Measurements from ENCODE around the gene MORN1. TPM values are rescaled to one million over a fixed set of nuclear protein-coding genes. Genes with fewer than 3 reads are reported as not detected.
A peak's percentile ranks its signal among the peaks of the same experiment; 100 is the strongest.

The MORN1 gene
- total and polyA plus RNA-seq, 9 of the 15 experiments (the other 6 are each of a cell fraction or from before 2014, with no cell fraction given), result 0.24 to 9.3 (median 4.2) TPM

- Histone ChIP-seq H3K4me1 (replicated peaks in 1 of 2; ENCODE audit: control insufficient read depth in 2 of 2, insufficient read depth in 2 of 2, low read length in 2 of 2) (peaks cover 3 to 41% of the 10 kb centered on the region in 2 experiments; a peak in 4 of 5 replicates), H3K4me3 (no peak overlapping the region), H3K4me2 (ENCODE audit: insufficient read depth, low read length) (no peak overlapping the region), H3K9me3 (replicated peaks; ENCODE audit: control insufficient read depth, insufficient read depth, low read depth, low read length) (no peaks in the 10 kb centered on the region), H3K79me2 (ENCODE audit: control insufficient read depth, insufficient read depth, low read length) (peaks cover 3% of the 10 kb centered on the region; the same call in 1 of the 3 replicates), H4K20me1 (replicated peaks; ENCODE audit: control insufficient read depth, insufficient read depth, low read length) (peaks cover 15% of the 10 kb centered on the region), H3K9ac (ENCODE audit: insufficient read depth in 1 of 2, low read depth in 2 of 2, low read length in 2 of 2) (no peak overlapping the region; a peak in 1 of 4 replicates), H2AFZ (ENCODE audit: low read depth, low read length) (no peak overlapping the region), H3K9me1 (ENCODE audit: control insufficient read depth, insufficient read depth, low read length) (peaks cover 4% of the 10 kb centered on the region), H3K36me3 (ENCODE audit: control insufficient read depth, insufficient read depth, low read length) (peaks cover 7% of the 10 kb centered on the region; the same call in 1 of the 3 replicates), H3K27me3 (ENCODE audit: control insufficient read depth in 2 of 2, insufficient read depth in 2 of 2, low read length in 2 of 2) (peaks cover 0 to 17% of the 10 kb centered on the region in 2 experiments; a peak in 2 of 5 replicates), H3K27ac (ENCODE audit: extremely low read depth, low read depth, low read length) (no peak overlapping the region)
- ATAC-seq (no peak), DNase-seq (ENCODE audit: extremely low read depth in 1 of 4, low spot score in 3 of 4) (peak in 3 of 4 experiments; percentile 47 to 51 (median 50)), FAIRE-seq (no peak)
- ChIA-PET POLR2A (interaction anchor here (0.6 to 1.4 kb wide), 3 partner anchors 190 to 252 kb away, joined by 3 to 4 read pairs (median 3); partner anchors contain the start of gene FAAP20), CTCF (ENCODE audit: low intra/inter-chr PET ratio) (no interaction called here)
- 48% methylated on average over 39 of the region's 41 CpGs for WGBS (ENCODE audit: insufficient coverage, low coverage, missing lambda C conversion rate)
- intact Hi-C loops (cut with micrococcal nuclease), result no loop called here
- BruUV-seq (replicated peaks), result no TSS peak
- in situ Hi-C loops (cut with MboI), result no loop called here
- TF ChIP-seq ELF4 (CRISPR knock-in tag; IDR thresholded peaks at IDR 0.05) (no peak), TSC22D4 (tag; IDR thresholded peaks at IDR 0.05) (no peak), HNRNPL (IDR thresholded peaks at IDR 0.05; ENCODE audit: low read depth, low read length) (0 out of 2 replicates have a peak, but pooled peaks have one; percentile 47), SNIP1 (IDR thresholded peaks at IDR 0.05; ENCODE audit: low read depth) (no peak), COPS2 (conservative IDR thresholded peaks at IDR 0.05) (no peak), CBFB (CRISPR knock-in tag; IDR thresholded peaks at IDR 0.05) (no peak), ZNF3 (CRISPR knock-in tag; IDR thresholded peaks at IDR 0.05) (no peak), TBL1XR1 (IDR thresholded peaks at IDR 0.05; ENCODE audit: low read length in 2 of 2) (no peak), ATF3 (IDR thresholded peaks at IDR 0.05) (no peak), ATF3 (CRISPR knock-in tag; conservative IDR thresholded peaks at IDR 0.05) (no peak), RBFOX2 (IDR thresholded peaks at IDR 0.05; ENCODE audit: low read depth, low read length) (peak; percentile 25; the same call in 1 of the 2 replicates), ZBTB8A (IDR thresholded peaks at IDR 0.05; ENCODE audit: partially characterized antibody) (no peak), ZNF354B (CRISPR knock-in tag; IDR thresholded peaks at IDR 0.05) (no peak), ETS1 (conservative IDR thresholded peaks at IDR 0.05; ENCODE audit: control insufficient read depth, low read depth, low read length) (0 out of 2 replicates have a peak, but pooled peaks have one; percentile 41), ZNF77 (CRISPR knock-in tag; IDR thresholded peaks at IDR 0.05) (no peak), ZFP30 (CRISPR knock-in tag; IDR thresholded peaks at IDR 0.05; ENCODE audit: borderline replicate concordance) (no peak), NCOA1 (IDR thresholded peaks at IDR 0.05; ENCODE audit: low read depth) (no peak)
- TF ChIP-seq, protein P1, sequence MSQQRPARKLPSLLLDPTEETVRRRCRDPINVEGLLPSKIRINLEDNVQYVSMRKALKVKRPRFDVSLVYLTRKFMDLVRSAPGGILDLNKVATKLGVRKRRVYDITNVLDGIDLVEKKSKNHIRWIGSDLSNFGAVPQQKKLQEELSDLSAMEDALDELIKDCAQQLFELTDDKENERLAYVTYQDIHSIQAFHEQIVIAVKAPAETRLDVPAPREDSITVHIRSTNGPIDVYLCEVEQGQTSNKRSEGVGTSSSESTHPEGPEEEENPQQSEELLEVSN (IDR thresholded peaks at IDR 0.05; ENCODE audit: borderline replicate concordance in 1 of 2, extremely low read depth in 1 of 2, insufficient read depth in 1 of 2, insufficient read length in 1 of 2, low read depth in 1 of 2, low read length in 1 of 2, poor library complexity in 1 of 2, severe bottlenecking in 1 of 2), result peak in 1 of 2 experiments; percentile 21
- TF ChIP-seq, protein P2, sequence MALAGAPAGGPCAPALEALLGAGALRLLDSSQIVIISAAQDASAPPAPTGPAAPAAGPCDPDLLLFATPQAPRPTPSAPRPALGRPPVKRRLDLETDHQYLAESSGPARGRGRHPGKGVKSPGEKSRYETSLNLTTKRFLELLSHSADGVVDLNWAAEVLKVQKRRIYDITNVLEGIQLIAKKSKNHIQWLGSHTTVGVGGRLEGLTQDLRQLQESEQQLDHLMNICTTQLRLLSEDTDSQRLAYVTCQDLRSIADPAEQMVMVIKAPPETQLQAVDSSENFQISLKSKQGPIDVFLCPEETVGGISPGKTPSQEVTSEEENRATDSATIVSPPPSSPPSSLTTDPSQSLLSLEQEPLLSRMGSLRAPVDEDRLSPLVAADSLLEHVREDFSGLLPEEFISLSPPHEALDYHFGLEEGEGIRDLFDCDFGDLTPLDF (CRISPR knock-in tag; IDR thresholded peaks at IDR 0.05), result no peak
Measured at GRCh38 chr1:2384941-2385481, 6.3 kb downstream of the MORN1 start.

All from K562 (cell line).